Thyroid gland (tissue), 4 donors: ENCODE data around the gene WASF3. TPM values are rescaled to one million over a fixed set of nuclear protein-coding genes. Genes with fewer than 3 reads are reported as not detected.
A peak's percentile ranks its signal among the peaks of the same experiment; 100 is the strongest.

ENCODE experiments used
- DNase-seq, 2 donors: peaks; one replicate each; pipeline ENCODE4 v3.0.0-alpha.2; 2019
- H3K27ac ChIP-seq, 3 donors: fragments of 200-600 bp; sonication (generic); 1 replicate in 2 of 3; 2 replicates in 1 of 3; pipeline ENCODE4 v1.5.1; 2016 to 2019; ENCODE audit warnings: mild to moderate bottlenecking in 1 of 3, moderate library complexity in 1 of 3
- H3K27me3 ChIP-seq: fragments of 200-600 bp; sonication (generic); one replicate; pipeline ENCODE4 v1.5.1; 2019
- H3K36me3 ChIP-seq, 2 donors: fragments of 200-600 bp; sonication (generic); one replicate each; pipeline ENCODE4 v1.5.1; 2016 to 2019
- H3K4me1 ChIP-seq, 2 donors: fragments of 200-600 bp; sonication (generic); one replicate each; pipeline ENCODE4 v1.5.1; 2017 to 2019
- H3K4me3 ChIP-seq, 3 donors: fragments of 200-600 bp; sonication (generic); replicated peaks in 1 of 3; 1 replicate in 2 of 3; 2 replicates in 1 of 3; pipeline ENCODE4 v1.5.1; 2016; ENCODE audit warnings: mild to moderate bottlenecking in 1 of 3
- H3K9me3 ChIP-seq: fragments of 200-600 bp; sonication (generic); one replicate; pipeline ENCODE4 v1.5.1; 2017
- POLR2A ChIP-seq, 2 donors: fragments of 450-650 bp; IDR thresholded peaks; one replicate each; pipeline ENCODE4 v1.6.1; 2017; ENCODE audit warnings: antibody characterized with exemption in 2 of 2, mild to moderate bottlenecking in 2 of 2, moderate library complexity in 1 of 2
- WGBS, 2 donors: methylation state at CpG; one replicate each; pipeline ENCODE4 v1.1.5; 2017; 5-methylcytosine and 5-hydroxymethylcytosine counted together
- intact Hi-C: fragments of 100-400 bp; cut with DNase I; formaldehyde crosslinking; loops from one replicate; pipeline ENCODE4 v1.15.1; 2023
- total RNA-seq, 4 donors: library from RNA; depleted of rRNA; stranded (reverse); fragments of >200 nt; gene quantifications; one replicate each; pipeline ENCODE4 v1.2.3, GENCODE V29; 2016
- TF ChIP-seq, protein P1 (sequence below), 6 experiments: fragments of 200-600 bp in 3 of 6; fragments of 450-650 bp in 3 of 6; sonication (generic) in 3 of 6; IDR thresholded peaks; one replicate each; pipeline ENCODE4 v1.5.1; 2016 to 2019; ENCODE audit warnings: antibody characterized with exemption in 6 of 6, mild to moderate bottlenecking in 2 of 6, inconsistent platforms in 1 of 6, moderate library complexity in 1 of 6

The WASF3 gene, protein sequence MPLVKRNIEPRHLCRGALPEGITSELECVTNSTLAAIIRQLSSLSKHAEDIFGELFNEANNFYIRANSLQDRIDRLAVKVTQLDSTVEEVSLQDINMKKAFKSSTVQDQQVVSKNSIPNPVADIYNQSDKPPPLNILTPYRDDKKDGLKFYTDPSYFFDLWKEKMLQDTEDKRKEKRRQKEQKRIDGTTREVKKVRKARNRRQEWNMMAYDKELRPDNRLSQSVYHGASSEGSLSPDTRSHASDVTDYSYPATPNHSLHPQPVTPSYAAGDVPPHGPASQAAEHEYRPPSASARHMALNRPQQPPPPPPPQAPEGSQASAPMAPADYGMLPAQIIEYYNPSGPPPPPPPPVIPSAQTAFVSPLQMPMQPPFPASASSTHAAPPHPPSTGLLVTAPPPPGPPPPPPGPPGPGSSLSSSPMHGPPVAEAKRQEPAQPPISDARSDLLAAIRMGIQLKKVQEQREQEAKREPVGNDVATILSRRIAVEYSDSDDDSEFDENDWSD
- total RNA-seq, result 10 to 100 TPM; 41.0 to 56.1 (median 48.6) TPM

DNA sequence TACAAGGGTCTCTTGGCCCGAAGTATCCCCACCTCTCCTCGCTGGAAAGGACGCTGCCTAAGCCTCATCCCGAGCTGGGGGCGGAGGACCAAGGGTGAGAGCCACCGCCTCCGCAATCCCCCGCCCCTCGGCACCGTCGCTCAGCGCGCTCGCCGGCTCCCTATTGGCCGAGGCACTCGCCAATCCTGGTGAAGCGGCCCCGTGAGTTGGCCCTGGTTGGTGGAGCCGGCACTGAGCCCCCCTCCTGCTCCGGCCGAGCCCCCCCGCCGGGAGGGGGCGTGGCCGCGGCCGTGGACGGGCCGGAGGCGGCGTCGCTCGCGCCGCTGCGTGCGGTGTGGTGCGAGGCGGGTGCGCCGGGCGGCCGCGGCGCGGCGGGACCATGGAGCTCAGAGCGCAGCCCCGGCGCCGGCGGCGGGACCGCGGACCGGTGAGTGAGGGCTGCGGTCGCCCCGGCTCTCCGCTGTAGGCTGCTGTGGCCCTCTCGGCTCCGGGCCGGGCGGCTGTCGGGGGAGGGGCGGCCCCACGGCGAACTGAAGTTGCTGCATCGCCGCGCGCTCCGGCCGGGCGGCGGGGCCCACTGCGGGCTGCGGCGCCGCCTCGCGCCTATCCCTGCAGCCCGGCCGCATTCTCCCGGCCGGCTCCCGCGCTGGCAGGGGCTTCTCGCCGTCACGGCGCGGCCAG is at the start of gene WASF3:
TSS of gene WASF3 (plus strand) at position 291 of the 681 bp plus-strand sequence. CDS start 84,588 bp downstream, outside the sequence.
- H3K4me3 ChIP-seq, result peak within 1 kb of the TSS; percentile 37 to 93 (median 81)
- intact Hi-C loops, result loop anchor here (10.0 kb wide), 1 partner anchor 47 kb away; no protein-coding TSS in a partner anchor
- peak; percentile 62 to 92 for TF ChIP-seq POLR2A (IDR thresholded peaks at IDR 0.05)
- TF ChIP-seq, protein P1, sequence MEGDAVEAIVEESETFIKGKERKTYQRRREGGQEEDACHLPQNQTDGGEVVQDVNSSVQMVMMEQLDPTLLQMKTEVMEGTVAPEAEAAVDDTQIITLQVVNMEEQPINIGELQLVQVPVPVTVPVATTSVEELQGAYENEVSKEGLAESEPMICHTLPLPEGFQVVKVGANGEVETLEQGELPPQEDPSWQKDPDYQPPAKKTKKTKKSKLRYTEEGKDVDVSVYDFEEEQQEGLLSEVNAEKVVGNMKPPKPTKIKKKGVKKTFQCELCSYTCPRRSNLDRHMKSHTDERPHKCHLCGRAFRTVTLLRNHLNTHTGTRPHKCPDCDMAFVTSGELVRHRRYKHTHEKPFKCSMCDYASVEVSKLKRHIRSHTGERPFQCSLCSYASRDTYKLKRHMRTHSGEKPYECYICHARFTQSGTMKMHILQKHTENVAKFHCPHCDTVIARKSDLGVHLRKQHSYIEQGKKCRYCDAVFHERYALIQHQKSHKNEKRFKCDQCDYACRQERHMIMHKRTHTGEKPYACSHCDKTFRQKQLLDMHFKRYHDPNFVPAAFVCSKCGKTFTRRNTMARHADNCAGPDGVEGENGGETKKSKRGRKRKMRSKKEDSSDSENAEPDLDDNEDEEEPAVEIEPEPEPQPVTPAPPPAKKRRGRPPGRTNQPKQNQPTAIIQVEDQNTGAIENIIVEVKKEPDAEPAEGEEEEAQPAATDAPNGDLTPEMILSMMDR (IDR thresholded peaks at IDR 0.05), result no peak
- H3K27ac ChIP-seq, result peak within 1 kb of the TSS in 2 of 3 donors; percentile 21 to 40
- DNase-seq, result peak; percentile 97 to 98
- no peaks in the 10 kb centered on the region for H3K27me3 ChIP-seq
- H3K9me3 ChIP-seq, result no peaks in the 10 kb centered on the region
- no peaks in the 10 kb centered on the region for H3K36me3 ChIP-seq
- WGBS, 2 donors, result 0 to 1% methylated on average over 5 to 11 of the region's 94 CpGs
- H3K4me1 ChIP-seq, result peaks cover 18 to 23% of the 10 kb centered on the region in 2 donors

DNA sequence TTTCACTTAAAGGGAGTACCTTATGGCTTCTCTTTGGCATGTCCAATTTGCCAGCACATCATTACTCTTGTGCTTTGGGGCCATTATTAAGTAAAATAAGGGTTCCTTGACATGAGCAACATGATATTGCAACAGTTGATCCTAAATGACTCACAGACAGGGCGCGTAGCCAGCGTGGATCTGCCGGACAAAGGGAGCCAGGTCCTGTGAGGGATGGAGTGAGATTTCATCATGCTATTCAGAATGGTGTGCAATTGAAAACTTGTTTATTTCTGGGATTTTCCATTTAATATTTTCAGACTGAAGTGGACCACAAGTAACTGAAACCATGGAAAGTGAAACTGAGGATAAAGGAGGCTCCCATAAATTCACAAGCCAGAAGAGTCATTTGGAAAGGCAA is 48.6 kb upstream of the WASF3 start:
- no peaks in the 10 kb centered on the region for H3K4me1 ChIP-seq
- intact Hi-C loops, result no loop called here
- H3K4me3 ChIP-seq, result no peak overlapping the region
- H3K27me3 ChIP-seq, result no peaks in the 10 kb centered on the region
- no peaks in the 10 kb centered on the region for H3K9me3 ChIP-seq
- H3K36me3 ChIP-seq, result no peaks in the 10 kb centered on the region
- no peak overlapping the region for H3K27ac ChIP-seq
- peak; percentile 26 to 33 for DNase-seq
- WGBS, 2 donors, result 72 to 82% methylated on average over 4 of the region's 4 CpGs
- TF ChIP-seq, protein P1 (IDR thresholded peaks at IDR 0.05), result no peak
- no peak for TF ChIP-seq POLR2A (IDR thresholded peaks at IDR 0.05)

DNA sequence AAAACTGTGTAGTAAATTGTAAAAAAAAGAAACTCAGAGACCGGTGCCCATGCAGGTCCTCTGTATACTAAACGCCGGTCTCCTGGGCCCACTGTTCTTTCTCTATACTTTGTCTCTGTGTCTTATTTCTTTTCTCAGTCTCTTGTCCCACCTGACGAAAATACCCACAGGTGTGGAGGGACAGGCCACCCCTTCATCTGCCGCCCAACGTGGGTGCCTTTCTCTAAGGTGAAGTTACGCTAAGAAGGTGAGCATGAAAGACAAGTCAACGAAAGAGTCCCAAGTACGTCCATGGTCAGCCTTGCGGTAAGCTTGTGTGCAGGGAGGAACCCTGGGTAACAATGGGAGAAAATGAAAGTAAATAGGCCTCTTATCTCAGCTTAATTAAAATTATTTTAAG is 48.0 kb upstream of the WASF3 start:
- H3K4me1 ChIP-seq, result no peaks in the 10 kb centered on the region
- TF ChIP-seq, protein P1 (IDR thresholded peaks at IDR 0.05), result no peak
- no peak for TF ChIP-seq POLR2A (IDR thresholded peaks at IDR 0.05)
- WGBS, 2 donors, result 93 to 96% methylated on average over 10 of the region's 10 CpGs
- no peak overlapping the region for H3K27ac ChIP-seq
- no peaks in the 10 kb centered on the region for H3K36me3 ChIP-seq
- intact Hi-C loops, result no loop called here
- H3K4me3 ChIP-seq, result no peak overlapping the region
- DNase-seq, result no peak
- H3K9me3 ChIP-seq, result no peaks in the 10 kb centered on the region
- no peaks in the 10 kb centered on the region for H3K27me3 ChIP-seq

DNA sequence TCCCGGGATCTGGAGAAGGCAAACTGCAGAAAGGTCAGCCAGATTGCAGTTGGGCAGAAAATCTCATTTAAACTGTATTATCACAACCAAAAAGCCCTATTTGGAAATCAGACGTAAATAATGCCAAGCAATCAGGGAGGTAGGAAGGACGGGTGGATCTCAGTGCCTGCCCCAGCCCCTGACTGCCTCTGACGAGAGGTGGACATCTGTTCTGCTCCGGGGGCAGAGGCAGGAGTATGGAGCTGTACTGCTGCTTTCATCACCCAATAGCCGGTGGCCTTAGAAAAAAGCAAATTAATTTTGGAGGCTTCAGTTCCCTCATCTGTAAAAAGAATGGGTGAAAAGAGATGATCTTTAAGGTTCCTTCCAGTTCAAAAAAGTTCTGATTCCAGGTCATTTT is 43.6 kb upstream of the WASF3 start:
- Histone ChIP-seq H3K4me3 (no peak overlapping the region), H3K9me3 (no peaks in the 10 kb centered on the region), H3K36me3 (no peaks in the 10 kb centered on the region), H3K27ac (no peak overlapping the region), H3K27me3 (no peaks in the 10 kb centered on the region), H3K4me1 (no peaks in the 10 kb centered on the region)
- TF ChIP-seq, protein P1 (IDR thresholded peaks at IDR 0.05), result no peak
- TF ChIP-seq POLR2A (IDR thresholded peaks at IDR 0.05), result no peak
- 80 to 81% methylated on average over 6 of the region's 6 CpGs for WGBS, 2 donors
- DNase-seq, result no peak
- intact Hi-C loops, result no loop called here
